B cell (primary cell): ENCODE measurements around the gene PITPNB. TPM values are rescaled to one million over a fixed set of nuclear protein-coding genes. Genes with fewer than 3 reads are reported as not detected.

Experiments used
- ATAC-seq: fragments of 200-7000 bp; cut with Tn5 transposase; one replicate; pipeline ENCODE4 v1.10.0; 2021; ENCODE audit warnings: low read depth, mild to moderate bottlenecking, moderate number of reproducible peaks, moderate library complexity
- CTCF ChIA-PET: fragments of 350-600 bp; sonication (Branson Sonifier 250); formaldehyde crosslinking; loops from one replicate; lab custom pipeline; 2021; ENCODE audit warnings: antibody characterized with exemption, inconsistent platforms; lab: Charles Lee
- POLR2A ChIA-PET: fragments of 350-600 bp; sonication (Branson Sonifier 250); formaldehyde crosslinking; loops from one replicate; lab custom pipeline; 2021; ENCODE audit warnings: antibody characterized with exemption; lab: Charles Lee
- DNase-seq: peaks from one replicate; pipeline ENCODE4 v3.0.0; 2013
- H2AFZ ChIP-seq: 2 replicates; pipeline ENCODE4 v1.6.1; 2012; ENCODE audit warnings: mild to moderate bottlenecking, low read depth, low read length; ENCODE audit not compliant: insufficient read depth, poor library complexity, severe bottlenecking
- H3K27ac ChIP-seq, 2 donors: 1 replicate in 1 of 2; 2 replicates in 1 of 2; pipeline ENCODE4 v1.5.1; 2012 to 2013; ENCODE audit warnings: low read length in 2 of 2, mild to moderate bottlenecking in 2 of 2, moderate library complexity in 1 of 2
- H3K27me3 ChIP-seq, 4 experiments: fragments of 200-600 bp in 1 of 4; sonication (generic) in 1 of 4; replicated peaks in 1 of 4; 1 replicate in 2 of 4; 2 replicates in 2 of 4; pipeline versions ENCODE4 v1.6.1 to v1.7.0; 2013 to 2016; ENCODE audit warnings: low read length in 3 of 4, mild to moderate bottlenecking in 2 of 4, mixed read lengths in 1 of 4, moderate library complexity in 1 of 4; ENCODE audit not compliant: insufficient read depth in 4 of 4, control insufficient read depth in 3 of 4; ENCODE audit errors: control extremely low read depth in 1 of 4
- H3K36me3 ChIP-seq, 2 experiments: replicated peaks in 1 of 2; 1 replicate in 1 of 2; 2 replicates in 1 of 2; pipeline versions ENCODE4 v1.6.1 to v1.7.1; 2013; ENCODE audit warnings: low read length in 1 of 2; ENCODE audit not compliant: insufficient read depth in 2 of 2, control insufficient read depth in 1 of 2; ENCODE audit errors: control extremely low read depth in 1 of 2, extremely low read depth in 1 of 2
- H3K4me1 ChIP-seq, 2 donors: fragments of 200-600 bp in 1 of 2; sonication (generic) in 1 of 2; 1 replicate in 1 of 2; 2 replicates in 1 of 2; pipeline versions ENCODE4 v1.5.1 to v1.6.1; 2013 to 2017; ENCODE audit warnings: low read length in 2 of 2; ENCODE audit not compliant: control insufficient read depth in 2 of 2, insufficient read depth in 2 of 2
- H3K4me2 ChIP-seq: replicated peaks from 2 replicates; pipeline ENCODE3; 2012; ENCODE audit warnings: mild to moderate bottlenecking, low read depth, low read length; ENCODE audit not compliant: poor library complexity, severe bottlenecking
- H3K4me3 ChIP-seq, 5 experiments: fragments of 200-600 bp in 1 of 5; sonication (generic) in 1 of 5; 1 replicate in 3 of 5; 2 replicates in 2 of 5; pipeline versions ENCODE4 v1.5.1 to v1.7.0; 2011 to 2016; ENCODE audit warnings: low read length in 4 of 5, mild to moderate bottlenecking in 4 of 5, low read depth in 2 of 5, control low read depth in 1 of 5, moderate library complexity in 1 of 5; ENCODE audit not compliant: insufficient read depth in 1 of 5; ENCODE audit errors: control extremely low read depth in 1 of 5, extremely low read depth in 1 of 5
- H3K79me2 ChIP-seq: fragments of 200-600 bp; sonication (generic); one replicate; pipeline ENCODE4 v1.6.0; 2016; ENCODE audit warnings: low read length; ENCODE audit not compliant: control insufficient read depth, insufficient read depth
- H3K9ac ChIP-seq: fragments of 200-600 bp; sonication (generic); 2 replicates; pipeline ENCODE4 v1.6.1; 2017; ENCODE audit warnings: mild to moderate bottlenecking, low read length, moderate library complexity
- H3K9me3 ChIP-seq, 3 donors: one replicate each; pipeline versions ENCODE4 v1.6.1 to v1.7.1; 2013; ENCODE audit warnings: low read length in 2 of 3; ENCODE audit not compliant: control insufficient read depth in 2 of 3, insufficient read depth in 1 of 3; ENCODE audit errors: control extremely low read depth in 1 of 3
- H4K20me1 ChIP-seq: 2 replicates; pipeline ENCODE4 v1.6.0; 2012; ENCODE audit warnings: mild to moderate bottlenecking, low read length; ENCODE audit not compliant: insufficient read depth, control insufficient read depth, poor library complexity, severe bottlenecking
- H3K27ac Mint-ChIP-seq: one replicate; pipeline ENCODE4 v1.8.0; 2021; ENCODE audit warnings: mixed read lengths
- H3K27me3 Mint-ChIP-seq: one replicate; pipeline ENCODE4 v1.8.0; 2021; ENCODE audit warnings: mixed read lengths
- H3K4me1 Mint-ChIP-seq: one replicate; pipeline ENCODE4 v1.8.0; 2021; ENCODE audit warnings: mixed read lengths
- H3K4me3 Mint-ChIP-seq: one replicate; pipeline ENCODE4 v1.8.0; 2021; ENCODE audit warnings: mixed read lengths
- H3K9me3 Mint-ChIP-seq: one replicate; pipeline ENCODE4 v1.8.0; 2022; ENCODE audit warnings: mixed read lengths; ENCODE audit not compliant: insufficient read depth
- CTCF ChIP-seq: fragments of 200-600 bp; IDR thresholded peaks from one replicate; pipeline ENCODE4 v1.8.0; 2022; ENCODE audit warnings: antibody characterized with exemption, mild to moderate bottlenecking
- EZH2 ChIP-seq: IDR thresholded peaks from 2 replicates; pipeline ENCODE4 v1.6.1; 2012; ENCODE audit warnings: borderline replicate concordance, low read depth, mild to moderate bottlenecking, moderate library complexity, low read length; ENCODE audit not compliant: insufficient read depth, poor library complexity, severe bottlenecking
- WGBS: methylation state at CpG from one replicate; pipeline ENCODE4 v1.1.5; 2013; ENCODE audit warnings: missing lambda C conversion rate; ENCODE audit not compliant: insufficient coverage; 5-methylcytosine and 5-hydroxymethylcytosine counted together
- intact Hi-C: fragments of 100-400 bp; cut with micrococcal nuclease; formaldehyde crosslinking; loops from one replicate; pipeline ENCODE4 v1.10.0; 2022
- polyA plus RNA-seq: library from polyadenylated mRNA; depleted of rRNA; stranded (reverse); fragments of >200 nt; gene quantifications from 2 replicates; pipeline ENCODE4 v1.2.3, GENCODE V29; 2012
- total RNA-seq, 2 donors: library from RNA; stranded (reverse); fragments of 120-200 nt in 1 of 2; gene quantifications; 1 replicate in 1 of 2; 2 replicates in 1 of 2; pipeline versions ENCODE4 v1.2.3 to v1.2.4, GENCODE V29; 2013 to 2022

Gene PITPNB
- total and polyA plus RNA-seq, 2 donors (not counting 1 experiment from before 2014, with no cell fraction given) = 17.5 to 82.3 TPM

GRCh38 chr22:27934069-27934468, 15.0 kb upstream of the PITPNB start:
- H3K4me3 Mint-ChIP-seq = no peak overlapping the region
- intact Hi-C loops = no loop called here
- peaks cover 0 to 3% of the 10 kb centered on the region in 2 experiments for H3K36me3 ChIP-seq
- ChIA-PET POLR2A (no interaction called here), CTCF (no interaction called here)
- H3K27ac Mint-ChIP-seq = no peak overlapping the region
- no peak overlapping the region for H3K9ac ChIP-seq
- H2AFZ ChIP-seq = no peak overlapping the region
- H3K4me3 ChIP-seq = no peak overlapping the region
- no peaks in the 10 kb centered on the region for H3K4me1 Mint-ChIP-seq
- H4K20me1 ChIP-seq = no peaks in the 10 kb centered on the region
- no peak overlapping the region for H3K27ac ChIP-seq
- no peaks in the 10 kb centered on the region for H3K27me3 Mint-ChIP-seq
- ATAC-seq (no peak), DNase-seq (no peak)
- TF ChIP-seq EZH2 (no peak), CTCF (no peak)
- H3K79me2 ChIP-seq = peaks cover 24% of the 10 kb centered on the region
- no peaks in the 10 kb centered on the region for H3K9me3 Mint-ChIP-seq
- 100% methylated on average over 1 of the region's 5 CpGs for WGBS
- no peaks in the 10 kb centered on the region for H3K9me3 ChIP-seq
- no peaks in the 10 kb centered on the region for H3K4me1 ChIP-seq
- H3K4me2 ChIP-seq = no peak overlapping the region
- H3K27me3 ChIP-seq = no peaks in the 10 kb centered on the region

GRCh38 chr22:27933186-27933983, 14.3 kb upstream of the PITPNB start:
- Histone ChIP-seq H3K4me2 (no peak overlapping the region), H3K79me2 (peaks cover 28% of the 10 kb centered on the region), H4K20me1 (no peaks in the 10 kb centered on the region), H3K9ac (no peak overlapping the region), H3K4me1 (no peaks in the 10 kb centered on the region), H3K27ac (no peak overlapping the region), H3K4me3 (no peak overlapping the region), H3K36me3 (peaks cover 0 to 3% of the 10 kb centered on the region in 2 experiments), H3K27me3 (no peaks in the 10 kb centered on the region), H3K9me3 (no peaks in the 10 kb centered on the region), H2AFZ (no peak overlapping the region)
- Mint-ChIP-seq H3K4me1 (no peaks in the 10 kb centered on the region), H3K4me3 (no peak overlapping the region), H3K27me3 (no peaks in the 10 kb centered on the region), H3K9me3 (no peaks in the 10 kb centered on the region), H3K27ac (no peak overlapping the region)
- ChIA-PET CTCF (no interaction called here), POLR2A (no interaction called here)
- ATAC-seq = no peak
- TF ChIP-seq EZH2 = no peak
- no peak for TF ChIP-seq CTCF
- intact Hi-C loops = no loop called here
- WGBS = 96% methylated on average over 7 of the region's 9 CpGs
- no peak for DNase-seq
